Activated T-cell treated with anti-CD3 and anti-CD28 coated beads, Interleukin-2, amount 50 U/mL, for 4 hours (primary cell): Measurements from ENCODE around the gene PSMA5. TPM values are rescaled to one million over a fixed set of nuclear protein-coding genes. Genes with fewer than 3 reads are reported as not detected.
"Not testable (repeated sequence)": the region's sequence is repeated elsewhere in the genome, so short reads cannot be mapped to it uniquely, and the experiment has no call there.

Experiments used
- ATAC-seq, 2 donors: fragments of 200-7000 bp; cut with Tn5 transposase; one replicate each; pipeline ENCODE4 v1.10.0; 2021
- DNase-seq: peaks from one replicate; pipeline ENCODE4 v3.0.0-alpha.2; 2020
- H3K27me3 Mint-ChIP-seq: one replicate; pipeline ENCODE4 v1.8.0; 2021; ENCODE audit warnings: low read depth, mixed read lengths
- H3K36me3 Mint-ChIP-seq: one replicate; pipeline ENCODE4 v1.8.0; 2022; ENCODE audit warnings: mixed read lengths; ENCODE audit not compliant: insufficient read depth
- H3K4me1 Mint-ChIP-seq: one replicate; pipeline ENCODE4 v1.8.0; 2021; ENCODE audit warnings: low read depth, mixed read lengths
- H3K4me3 Mint-ChIP-seq: one replicate; pipeline ENCODE4 v1.8.0; 2021; ENCODE audit warnings: mild to moderate bottlenecking, moderate library complexity, mixed read lengths
- H3K9me3 Mint-ChIP-seq: one replicate; pipeline ENCODE4 v1.8.0; 2021; ENCODE audit warnings: mixed read lengths
- total RNA-seq, 3 donors: library from RNA; stranded (reverse); gene quantifications; one replicate each; pipeline ENCODE4 v1.2.1, GENCODE V29; 2021

The PSMA5 gene
- total RNA-seq, 3 donors from 2014 or later = 298 to 351 (median 300) TPM

DNA sequence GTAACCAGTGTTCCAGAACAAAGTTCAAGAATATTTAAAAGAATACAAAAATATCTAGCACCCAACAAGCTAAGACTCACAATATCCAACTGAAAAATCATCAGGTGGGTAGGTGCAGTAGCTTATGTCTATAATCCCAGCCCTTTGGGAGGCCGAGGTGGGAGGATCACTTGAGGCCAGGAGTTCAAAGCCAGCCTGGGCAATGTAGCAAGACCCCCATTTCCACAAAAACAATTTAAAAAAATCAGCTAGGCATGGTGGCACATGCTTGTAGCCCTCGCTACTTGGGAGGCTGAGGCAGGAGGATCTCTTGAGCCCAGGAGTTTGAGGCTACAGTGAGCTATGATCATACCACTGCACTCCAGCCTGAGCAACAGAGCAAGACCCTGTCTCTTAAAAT, 52.6 kb downstream of the PSMA5 start:
- ATAC-seq, H3K36me3 Mint-ChIP-seq, DNase-seq: not testable (repeated sequence)

DNA sequence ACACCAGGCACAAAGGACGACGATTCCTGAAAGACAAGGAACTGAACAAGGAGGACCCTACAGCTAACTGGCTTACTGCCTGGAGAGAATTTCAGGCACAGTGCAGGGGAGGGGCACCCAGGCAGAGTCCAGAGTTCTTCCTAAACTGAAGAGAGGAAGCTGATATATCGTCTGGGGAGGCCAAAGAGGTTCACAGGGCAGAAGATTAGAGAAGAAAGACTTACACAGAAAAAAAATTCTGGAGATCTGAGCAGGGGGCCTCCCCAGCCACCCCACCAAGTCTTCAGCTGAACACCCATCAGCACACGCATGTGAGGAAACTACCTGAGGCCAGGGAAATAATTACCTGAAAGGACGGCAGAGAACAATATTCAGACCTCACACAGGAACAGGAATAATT, 53.1 kb downstream of the PSMA5 start:
- Mint-ChIP-seq H3K4me3 (no peak overlapping the region), H3K4me1 (peaks cover 11% of the 10 kb centered on the region)
- DNase-seq = no peak

More for the DNA sequence above, 52.6 kb downstream of the PSMA5 start:
- Mint-ChIP-seq H3K4me1 (peaks cover 11% of the 10 kb centered on the region), H3K27me3 (peaks cover 14% of the 10 kb centered on the region)
- not testable (repeated sequence) for H3K4me3 Mint-ChIP-seq, H3K9me3 Mint-ChIP-seq

DNA sequence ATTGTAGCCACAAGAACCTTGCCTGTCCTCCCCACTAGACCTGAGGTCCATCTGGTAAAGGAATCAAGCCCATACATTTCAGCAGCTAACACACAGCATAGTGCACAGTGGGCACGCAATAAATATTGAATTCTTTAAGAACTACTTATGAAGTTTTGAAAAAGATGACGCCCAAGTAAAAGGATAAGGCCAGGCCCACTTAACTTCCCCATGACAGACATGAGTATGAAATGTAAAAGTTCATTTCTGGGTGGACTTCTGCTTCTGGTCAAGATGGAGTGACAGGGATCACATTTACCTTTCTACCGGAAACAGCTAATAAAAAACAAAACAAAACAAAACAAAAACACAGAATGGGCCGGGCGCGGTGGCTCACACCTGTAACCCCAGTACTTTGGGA, 54.0 kb downstream of the PSMA5 start:
- Mint-ChIP-seq H3K27me3 (peaks cover 20% of the 10 kb centered on the region), H3K4me1 (peaks cover 11% of the 10 kb centered on the region), H3K4me3 (no peak overlapping the region), H3K36me3 (no peaks in the 10 kb centered on the region), H3K9me3 (no peaks in the 10 kb centered on the region)
- DNase-seq (no peak), ATAC-seq (no peak)

More for the DNA sequence above, 53.1 kb downstream of the PSMA5 start:
- Mint-ChIP-seq H3K36me3 (no peaks in the 10 kb centered on the region), H3K9me3 (no peaks in the 10 kb centered on the region), H3K27me3 (peaks cover 14% of the 10 kb centered on the region)
- ATAC-seq = no peak

DNA sequence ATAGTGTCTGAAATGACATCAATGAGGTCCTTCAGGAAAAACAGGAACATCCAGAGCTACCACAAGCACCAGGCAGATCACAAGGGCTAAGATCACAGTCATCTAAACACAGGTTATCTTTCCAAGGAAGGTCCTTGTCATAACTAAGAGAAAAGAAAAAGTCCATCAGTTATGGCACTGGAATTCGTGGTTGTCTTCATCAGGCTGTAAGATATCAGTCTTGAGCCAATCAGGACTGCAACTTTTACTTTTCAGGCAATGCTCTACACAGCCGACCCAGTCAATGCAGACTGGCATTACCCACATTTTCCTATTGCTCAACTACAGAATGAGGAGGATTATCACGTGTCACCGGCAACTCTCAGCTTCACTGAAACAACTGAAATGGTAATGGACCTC, 54.9 kb downstream of the PSMA5 start:
- DNase-seq (no peak), ATAC-seq (peak; percentile 14 to 49)
- Mint-ChIP-seq H3K4me1 (peaks cover 11% of the 10 kb centered on the region), H3K36me3 (no peaks in the 10 kb centered on the region), H3K27me3 (peaks cover 28% of the 10 kb centered on the region), H3K9me3 (no peaks in the 10 kb centered on the region), H3K4me3 (no peak overlapping the region)

DNA sequence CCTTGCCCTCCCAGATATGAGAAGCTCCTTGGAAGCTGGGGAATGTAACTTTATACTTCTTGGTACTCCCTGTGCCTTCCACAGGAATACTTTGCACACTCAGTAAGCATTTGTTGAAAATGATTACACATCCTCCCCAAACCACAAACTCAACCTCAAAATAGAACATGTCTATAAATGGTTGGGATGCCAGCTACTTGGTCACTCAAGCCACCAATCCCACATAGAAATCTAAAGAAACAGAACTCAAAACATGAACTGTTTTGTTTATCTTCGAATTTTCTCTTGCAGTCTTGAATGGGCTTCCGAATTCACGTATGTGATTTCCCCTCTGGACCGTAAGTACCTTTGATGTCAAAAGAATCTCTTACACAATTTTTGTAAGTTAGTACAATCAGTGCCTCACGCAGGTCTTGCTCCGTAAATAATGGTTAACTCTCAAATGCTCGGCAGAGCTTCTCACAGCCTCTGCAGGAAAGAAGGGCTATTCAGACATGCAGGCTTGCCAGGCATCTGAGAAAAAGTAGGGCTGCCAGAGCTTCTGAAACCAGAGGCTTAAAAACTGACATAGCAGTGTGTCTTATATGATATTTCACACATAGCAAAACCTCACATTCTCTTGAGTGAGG, 55.4 kb downstream of the PSMA5 start:
- H3K4me3 Mint-ChIP-seq = no peak overlapping the region
- ATAC-seq = no peak

DNA sequence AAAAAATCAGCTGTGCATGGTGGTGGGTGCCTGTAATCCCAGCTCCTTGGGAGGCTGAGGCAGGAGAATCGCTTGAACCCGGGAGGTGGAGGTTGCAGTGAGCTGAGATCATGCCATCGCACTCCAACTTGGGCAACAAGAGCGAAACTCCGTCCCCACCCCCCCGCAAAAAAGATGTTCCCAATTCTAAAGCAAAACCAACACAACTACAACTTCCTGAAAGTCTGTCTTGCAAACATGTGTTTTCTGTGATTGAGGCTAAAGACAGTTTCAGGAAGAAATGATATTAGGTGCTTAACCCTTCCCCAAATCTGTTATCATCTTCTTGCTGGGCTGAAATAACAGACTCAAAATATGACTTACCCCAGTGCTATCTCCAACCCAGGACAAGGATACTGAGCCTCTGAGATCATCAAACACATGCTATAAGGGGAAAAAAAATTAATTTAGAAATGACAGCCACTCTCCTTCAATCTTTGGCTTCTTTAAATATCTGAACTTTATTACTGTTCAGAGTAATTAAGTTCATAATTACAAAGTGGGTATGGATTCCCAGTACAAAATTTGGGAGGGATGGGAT, 57.0 kb downstream of the PSMA5 start:
- ATAC-seq (no peak), DNase-seq (no peak)
- no peaks in the 10 kb centered on the region for H3K9me3 Mint-ChIP-seq
- H3K27me3 Mint-ChIP-seq = peaks cover 34% of the 10 kb centered on the region
- H3K36me3 Mint-ChIP-seq = no peaks in the 10 kb centered on the region
- peaks cover 11% of the 10 kb centered on the region for H3K4me1 Mint-ChIP-seq
- no peak overlapping the region for H3K4me3 Mint-ChIP-seq

More for the DNA sequence above, 55.4 kb downstream of the PSMA5 start:
- H3K27me3 Mint-ChIP-seq = peaks cover 30% of the 10 kb centered on the region
- no peaks in the 10 kb centered on the region for H3K36me3 Mint-ChIP-seq
- H3K4me1 Mint-ChIP-seq = peaks cover 11% of the 10 kb centered on the region
- no peak for DNase-seq
- H3K9me3 Mint-ChIP-seq = no peaks in the 10 kb centered on the region

DNA sequence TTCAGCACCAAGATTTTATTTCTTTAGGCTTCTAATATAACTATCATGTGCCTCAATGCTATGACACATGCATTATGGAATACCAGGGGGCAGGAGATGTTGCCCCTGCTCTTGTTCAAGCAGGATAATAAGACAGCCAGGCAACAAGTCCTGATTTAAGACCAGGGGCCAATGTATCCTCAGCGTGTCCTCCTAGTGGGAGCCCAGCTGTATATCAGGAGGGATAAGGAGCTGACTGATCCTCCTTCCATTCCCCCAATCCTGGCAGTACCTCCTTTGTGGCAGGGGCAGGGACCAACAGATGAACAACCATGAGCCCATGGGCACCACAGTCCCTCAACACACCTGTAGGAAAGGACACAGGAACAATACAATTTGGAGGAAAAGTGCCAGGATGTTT, 57.8 kb downstream of the PSMA5 start:
- no peak overlapping the region for H3K4me3 Mint-ChIP-seq

DNA sequence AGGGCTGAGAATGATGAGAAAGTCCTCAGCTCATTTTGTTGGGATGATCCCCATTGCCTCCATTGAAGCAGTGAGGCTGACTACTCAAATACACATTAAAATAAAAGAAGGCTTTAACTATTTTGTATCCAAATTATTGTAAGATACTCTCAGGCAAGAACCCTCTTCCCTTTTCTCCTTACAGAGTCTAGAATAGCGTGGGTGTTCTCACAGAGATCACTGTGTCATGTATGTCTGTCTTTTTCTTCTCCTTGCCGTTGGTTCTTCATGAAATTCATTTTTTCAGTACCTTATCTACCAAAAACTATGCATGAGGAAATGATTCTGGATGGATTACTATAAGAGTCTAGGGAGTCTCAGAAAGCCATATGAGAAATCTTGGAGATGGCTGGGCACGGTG, 58.6 kb downstream of the PSMA5 start:
- Mint-ChIP-seq H3K27me3 (peaks cover 28% of the 10 kb centered on the region), H3K4me1 (peaks cover 8% of the 10 kb centered on the region), H3K4me3 (no peak overlapping the region), H3K36me3 (no peaks in the 10 kb centered on the region), H3K9me3 (no peaks in the 10 kb centered on the region)
- ATAC-seq (no peak), DNase-seq (no peak)

More for the DNA sequence above, 57.8 kb downstream of the PSMA5 start:
- H3K9me3 Mint-ChIP-seq = no peaks in the 10 kb centered on the region
- no peak for DNase-seq
- no peaks in the 10 kb centered on the region for H3K36me3 Mint-ChIP-seq
- H3K27me3 Mint-ChIP-seq = peaks cover 34% of the 10 kb centered on the region
- no peak for ATAC-seq
- peaks cover 11% of the 10 kb centered on the region for H3K4me1 Mint-ChIP-seq

DNA sequence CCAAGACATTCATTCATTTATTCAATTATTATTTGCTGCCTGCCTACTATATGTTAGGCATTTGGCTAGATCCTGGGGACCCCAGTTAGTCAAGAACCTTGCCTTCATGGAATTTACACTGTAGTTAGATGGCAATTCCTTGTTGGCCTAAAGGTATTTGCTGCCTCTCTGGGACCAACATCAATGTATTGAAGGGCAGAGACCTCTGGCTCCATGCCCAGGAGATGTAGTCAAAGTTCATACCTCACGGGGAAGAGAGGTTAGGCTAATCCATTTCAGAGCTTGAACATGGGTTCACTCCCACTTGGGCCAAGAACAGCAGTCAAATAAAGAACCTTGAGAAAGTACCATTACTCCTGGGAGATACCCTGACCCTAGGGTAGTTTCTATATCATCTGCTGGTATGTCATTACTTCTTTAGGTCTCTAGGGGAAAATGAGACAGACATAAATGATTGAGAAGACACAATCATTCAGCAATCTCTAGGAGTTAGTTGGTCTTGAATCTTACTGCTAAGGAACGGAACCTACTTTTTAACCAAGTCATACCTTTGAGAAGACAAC, 60.5 kb downstream of the PSMA5 start:
- Mint-ChIP-seq H3K9me3 (no peaks in the 10 kb centered on the region), H3K27me3 (peaks cover 28% of the 10 kb centered on the region), H3K4me1 (peaks cover 3% of the 10 kb centered on the region), H3K36me3 (no peaks in the 10 kb centered on the region), H3K4me3 (no peak overlapping the region)
- no peak for ATAC-seq
- no peak for DNase-seq

DNA sequence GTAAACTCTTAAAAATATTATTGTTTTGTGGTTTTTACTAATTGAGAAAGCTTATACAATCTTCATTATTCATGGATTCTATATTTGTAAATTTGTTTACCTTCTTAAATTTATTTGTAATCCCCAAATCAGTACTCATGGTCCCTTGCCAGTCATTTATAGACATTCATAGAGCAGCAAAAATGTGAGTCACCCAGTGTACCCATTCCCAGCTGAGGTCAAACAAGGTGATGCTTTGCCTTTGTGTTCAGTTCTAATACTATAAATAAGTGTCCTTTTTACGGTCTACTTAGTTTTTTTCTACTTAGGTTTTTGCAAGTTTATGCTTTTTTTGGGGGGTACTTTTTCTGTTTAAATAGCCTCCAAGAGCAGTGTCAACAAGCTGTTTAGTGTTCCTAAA, 64.6 kb downstream of the PSMA5 start:
- peaks cover 12% of the 10 kb centered on the region for H3K27me3 Mint-ChIP-seq
- DNase-seq (no peak), ATAC-seq (no peak)
- H3K9me3 Mint-ChIP-seq = no peaks in the 10 kb centered on the region
- H3K36me3 Mint-ChIP-seq = no peaks in the 10 kb centered on the region
- no peaks in the 10 kb centered on the region for H3K4me1 Mint-ChIP-seq
- no peak overlapping the region for H3K4me3 Mint-ChIP-seq

DNA sequence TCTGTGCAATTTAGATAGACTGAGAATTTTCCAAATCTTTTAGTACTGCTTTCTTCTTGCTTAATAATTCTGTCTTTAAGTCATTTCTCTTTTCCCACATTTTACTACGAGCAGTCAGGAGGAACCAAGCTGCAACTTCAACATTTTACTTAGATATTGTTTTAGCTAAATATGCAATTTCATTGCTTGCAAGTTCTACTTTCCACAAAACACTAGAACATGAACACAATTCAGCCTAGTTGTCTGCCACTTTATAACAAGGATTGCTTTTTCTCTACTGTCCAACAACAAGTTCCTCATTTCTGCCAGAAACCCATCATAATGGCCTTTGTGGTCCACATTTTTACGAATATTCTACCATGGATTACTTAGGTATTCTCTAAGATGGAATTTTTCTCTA, 65.2 kb downstream of the PSMA5 start:
- no peaks in the 10 kb centered on the region for H3K36me3 Mint-ChIP-seq
- no peak for DNase-seq
- H3K4me3 Mint-ChIP-seq = no peak overlapping the region
- peaks cover 7% of the 10 kb centered on the region for H3K27me3 Mint-ChIP-seq
- no peaks in the 10 kb centered on the region for H3K9me3 Mint-ChIP-seq
- no peaks in the 10 kb centered on the region for H3K4me1 Mint-ChIP-seq
- no peak for ATAC-seq

DNA sequence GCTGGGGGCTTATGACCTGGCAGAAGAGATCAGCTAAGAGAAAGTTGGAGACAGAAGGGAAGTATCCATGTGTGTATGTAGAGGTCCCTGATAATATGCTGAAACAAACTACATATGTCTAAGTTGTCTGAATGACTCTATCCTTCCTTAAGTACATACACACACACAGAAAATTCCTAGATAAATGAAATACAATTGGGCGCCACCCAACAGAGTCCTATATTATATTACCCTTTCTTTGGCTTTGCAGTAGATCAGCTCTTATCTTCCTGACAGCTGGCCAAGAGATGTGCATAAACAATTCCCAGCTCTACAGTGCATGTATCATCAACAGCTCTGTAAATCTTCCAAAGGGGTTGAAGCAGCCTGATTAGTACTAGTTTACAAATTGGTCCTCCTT, 68.6 kb downstream of the PSMA5 start:
- peaks cover 3% of the 10 kb centered on the region for H3K27me3 Mint-ChIP-seq
- H3K4me3 Mint-ChIP-seq = no peak overlapping the region
- no peaks in the 10 kb centered on the region for H3K4me1 Mint-ChIP-seq
- no peaks in the 10 kb centered on the region for H3K36me3 Mint-ChIP-seq
- H3K9me3 Mint-ChIP-seq = no peaks in the 10 kb centered on the region
- DNase-seq (no peak), ATAC-seq (no peak)

DNA sequence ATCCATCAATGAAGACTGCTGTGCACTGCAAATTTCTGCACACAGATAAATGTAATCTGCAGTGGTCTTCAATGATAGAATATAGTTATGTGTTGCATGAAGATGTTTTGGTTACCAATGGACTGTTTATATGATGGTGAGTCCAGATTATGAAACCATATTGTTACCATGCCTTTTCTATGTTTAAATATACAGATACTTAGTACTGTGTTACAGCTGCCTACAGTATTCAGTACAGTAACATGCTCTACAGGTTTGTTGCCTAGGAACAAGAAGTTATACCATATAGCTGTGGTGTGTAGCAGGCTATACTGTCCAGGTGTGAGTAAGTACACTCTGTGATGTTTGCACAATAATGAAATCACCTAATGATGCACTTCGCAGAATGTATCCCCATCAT, 69.3 kb downstream of the PSMA5 start:
- no peak for ATAC-seq
- Mint-ChIP-seq H3K9me3 (no peaks in the 10 kb centered on the region), H3K4me1 (no peaks in the 10 kb centered on the region), H3K27me3 (peaks cover 3% of the 10 kb centered on the region), H3K36me3 (no peaks in the 10 kb centered on the region), H3K4me3 (no peak overlapping the region)
- DNase-seq = no peak

DNA sequence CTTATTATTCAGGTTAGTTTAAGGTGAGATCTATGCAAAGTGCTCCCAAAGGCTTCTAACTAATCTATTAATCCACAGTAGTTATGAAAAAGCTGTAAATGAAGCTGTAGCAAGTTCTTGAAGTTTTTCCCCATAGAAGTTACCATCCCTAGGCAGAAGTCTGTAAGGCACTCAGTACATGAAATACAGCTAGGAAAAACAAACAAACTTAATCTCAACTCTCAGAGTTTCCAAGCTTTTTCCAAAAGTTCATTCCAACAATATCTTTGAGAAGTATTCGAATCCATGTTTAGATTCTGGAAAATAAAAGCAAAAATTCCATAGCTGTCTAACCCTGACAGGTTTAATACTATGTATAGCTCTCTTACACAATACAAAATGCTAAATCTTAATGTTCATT, 69.7 kb downstream of the PSMA5 start:
- peaks cover 3% of the 10 kb centered on the region for H3K27me3 Mint-ChIP-seq
- ATAC-seq = no peak
- H3K36me3 Mint-ChIP-seq = no peaks in the 10 kb centered on the region
- no peak overlapping the region for H3K4me3 Mint-ChIP-seq
- no peaks in the 10 kb centered on the region for H3K9me3 Mint-ChIP-seq
- DNase-seq = no peak
- no peaks in the 10 kb centered on the region for H3K4me1 Mint-ChIP-seq

DNA sequence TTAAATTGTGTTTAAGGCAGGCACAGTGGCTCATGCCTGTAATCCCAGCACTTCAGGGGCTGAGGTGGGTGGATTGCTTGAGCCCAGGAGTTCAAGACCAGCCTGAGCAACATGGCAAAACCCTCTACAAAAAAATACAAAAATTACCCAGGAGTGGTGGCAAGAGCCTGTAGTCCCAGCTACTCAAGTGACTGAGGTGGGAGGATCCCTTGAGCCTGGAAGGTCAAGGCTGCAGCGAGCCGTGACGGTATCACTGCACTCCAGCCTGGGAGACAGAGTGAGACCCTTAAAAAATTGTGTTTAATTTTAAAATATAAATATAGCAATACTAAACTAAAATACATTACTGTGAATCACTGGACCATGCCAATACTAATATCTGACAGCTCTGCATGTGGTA, 71.3 kb downstream of the PSMA5 start:
- no peak for DNase-seq
- Mint-ChIP-seq H3K27me3 (no peaks in the 10 kb centered on the region), H3K36me3 (no peaks in the 10 kb centered on the region), H3K9me3 (no peaks in the 10 kb centered on the region), H3K4me3 (no peak overlapping the region), H3K4me1 (no peaks in the 10 kb centered on the region)
- ATAC-seq = no peak
